B cell (primary cell): ENCODE data around the gene ADAM11.
"Not testable (repeated sequence)": the region's sequence is repeated elsewhere in the genome, so short reads cannot be mapped to it uniquely, and the experiment has no call there.

ENCODE experiments used
- CTCF ChIP-seq: fragments of 200-600 bp; IDR thresholded peaks from one replicate; pipeline ENCODE4 v1.8.0; 2022; ENCODE audit warnings: antibody characterized with exemption, mild to moderate bottlenecking
- EZH2 ChIP-seq: IDR thresholded peaks from 2 replicates; pipeline ENCODE4 v1.6.1; 2012; ENCODE audit warnings: borderline replicate concordance, low read depth, mild to moderate bottlenecking, moderate library complexity, low read length; ENCODE audit not compliant: insufficient read depth, poor library complexity, severe bottlenecking

GRCh38 chr17:44825236-44825635 is 66.4 kb downstream of the ADAM11 start:
- TF ChIP-seq CTCF, EZH2: not testable (repeated sequence)
